Measurements from ENCODE around the gene ABCB10. TPM values are rescaled to one million over a fixed set of nuclear protein-coding genes. Genes with fewer than 3 reads are reported as not detected.
"Not testable (repeated sequence)": the region's sequence is repeated elsewhere in the genome, so short reads cannot be mapped to it uniquely, and the experiment has no call there.

The ABCB10 gene
- polyA plus RNA-seq, 2 of the 4 experiments (the other 2 are of a cell fraction), result 13.9 to 16.3 TPM

DNA sequence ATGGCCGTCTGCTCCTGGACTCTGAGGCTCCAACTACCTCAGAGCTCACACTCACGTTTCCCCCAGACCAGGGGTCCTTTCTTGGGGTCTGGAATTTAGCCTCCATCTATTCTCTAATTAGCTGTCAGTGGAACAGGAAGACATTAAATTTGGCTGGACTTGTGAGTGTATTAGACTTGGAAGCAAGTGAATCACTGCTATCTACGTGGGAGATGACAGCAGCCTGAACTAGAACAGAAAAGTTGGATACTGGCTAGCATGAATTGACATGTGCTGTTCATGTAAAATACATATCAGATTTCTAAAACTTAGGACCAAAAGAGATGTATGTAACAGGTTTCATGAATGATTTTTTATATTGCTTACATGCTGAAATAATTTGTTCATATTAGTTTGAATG lies 39.4 kb upstream of the ABCB10 start (continued):
- TF ChIP-seq, protein P1, sequence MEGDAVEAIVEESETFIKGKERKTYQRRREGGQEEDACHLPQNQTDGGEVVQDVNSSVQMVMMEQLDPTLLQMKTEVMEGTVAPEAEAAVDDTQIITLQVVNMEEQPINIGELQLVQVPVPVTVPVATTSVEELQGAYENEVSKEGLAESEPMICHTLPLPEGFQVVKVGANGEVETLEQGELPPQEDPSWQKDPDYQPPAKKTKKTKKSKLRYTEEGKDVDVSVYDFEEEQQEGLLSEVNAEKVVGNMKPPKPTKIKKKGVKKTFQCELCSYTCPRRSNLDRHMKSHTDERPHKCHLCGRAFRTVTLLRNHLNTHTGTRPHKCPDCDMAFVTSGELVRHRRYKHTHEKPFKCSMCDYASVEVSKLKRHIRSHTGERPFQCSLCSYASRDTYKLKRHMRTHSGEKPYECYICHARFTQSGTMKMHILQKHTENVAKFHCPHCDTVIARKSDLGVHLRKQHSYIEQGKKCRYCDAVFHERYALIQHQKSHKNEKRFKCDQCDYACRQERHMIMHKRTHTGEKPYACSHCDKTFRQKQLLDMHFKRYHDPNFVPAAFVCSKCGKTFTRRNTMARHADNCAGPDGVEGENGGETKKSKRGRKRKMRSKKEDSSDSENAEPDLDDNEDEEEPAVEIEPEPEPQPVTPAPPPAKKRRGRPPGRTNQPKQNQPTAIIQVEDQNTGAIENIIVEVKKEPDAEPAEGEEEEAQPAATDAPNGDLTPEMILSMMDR (IDR thresholded peaks at IDR 0.05), result no peak
- TF ChIP-seq CEBPB (IDR thresholded peaks at IDR 0.05) (no peak), FOSL2 (IDR thresholded peaks at IDR 0.05) (no peak), FOSL2 (CRISPR knock-in tag; IDR thresholded peaks at IDR 0.05) (no peak), MAFK (IDR thresholded peaks at IDR 0.05; ENCODE audit: partially characterized antibody) (no peak)
- TF ChIP-seq, protein P2, sequence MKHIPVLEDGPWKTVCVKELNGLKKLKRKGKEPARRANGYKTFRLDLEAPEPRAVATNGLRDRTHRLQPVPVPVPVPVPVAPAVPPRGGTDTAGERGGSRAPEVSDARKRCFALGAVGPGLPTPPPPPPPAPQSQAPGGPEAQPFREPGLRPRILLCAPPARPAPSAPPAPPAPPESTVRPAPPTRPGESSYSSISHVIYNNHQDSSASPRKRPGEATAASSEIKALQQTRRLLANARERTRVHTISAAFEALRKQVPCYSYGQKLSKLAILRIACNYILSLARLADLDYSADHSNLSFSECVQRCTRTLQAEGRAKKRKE (CRISPR knock-in tag; IDR thresholded peaks at IDR 0.05; ENCODE audit: low read depth), result no peak

DNA sequence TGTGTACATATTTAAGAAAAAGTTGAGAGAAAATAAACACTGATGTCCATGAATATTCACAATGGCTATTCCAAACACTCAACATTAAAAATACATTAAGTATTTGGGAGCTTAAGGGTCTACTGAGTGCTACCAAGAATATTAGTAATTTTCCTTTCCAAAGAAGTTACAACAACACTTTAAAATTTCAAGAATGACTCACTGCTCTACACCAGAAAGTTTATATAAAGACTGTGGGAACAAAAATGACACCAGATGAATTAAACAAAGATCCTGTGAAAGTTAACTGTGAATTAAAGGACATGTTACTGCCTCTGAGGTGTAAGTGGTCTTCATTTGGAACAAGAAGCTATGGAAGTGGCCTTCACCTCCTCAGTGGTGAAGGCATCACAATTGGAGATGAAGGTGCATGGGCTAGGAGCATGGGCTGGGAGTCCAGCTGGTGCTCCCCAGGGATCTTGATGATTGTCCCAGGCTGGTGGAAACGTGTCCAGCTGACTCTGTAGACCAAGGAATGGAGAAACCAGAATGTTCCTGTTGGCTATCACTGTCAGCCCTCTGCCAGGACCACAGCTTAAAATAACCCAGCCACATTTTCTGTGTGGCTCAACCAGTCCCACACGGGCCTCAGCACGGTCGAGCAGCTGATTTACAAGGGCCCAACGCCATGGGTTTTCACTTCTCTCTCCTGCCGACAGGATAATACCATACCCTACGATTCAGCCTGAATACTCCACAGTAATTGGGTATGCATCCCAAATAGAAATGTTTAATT lies 38.6 kb upstream of the ABCB10 start:
- Histone ChIP-seq H3K4me2 (no peak overlapping the region), H3K4me1 (peaks cover 4% of the 10 kb centered on the region; the same call in 1 of the 3 replicates), H3K4me3 (no peak overlapping the region), H3K9me3 (no peaks in the 10 kb centered on the region), H3K27ac (no peak overlapping the region)
- FAIRE-seq (no peak), DNase-seq (ENCODE audit: low read depth in 1 of 2, low spot score in 1 of 2) (no peak), ATAC-seq (no peak)
- TF ChIP-seq ZNF302 (CRISPR knock-in tag; IDR thresholded peaks at IDR 0.05), result no peak
- ChIA-PET POLR2A (no interaction called here), CTCF (interaction anchor here (0.8 kb wide), 1 partner anchor 717 kb away, joined by 3 read pairs; no protein-coding TSS in a partner anchor)
- WGBS (ENCODE audit: missing lambda C conversion rate), result 95% methylated on average over 7 of the region's 7 CpGs

DNA sequence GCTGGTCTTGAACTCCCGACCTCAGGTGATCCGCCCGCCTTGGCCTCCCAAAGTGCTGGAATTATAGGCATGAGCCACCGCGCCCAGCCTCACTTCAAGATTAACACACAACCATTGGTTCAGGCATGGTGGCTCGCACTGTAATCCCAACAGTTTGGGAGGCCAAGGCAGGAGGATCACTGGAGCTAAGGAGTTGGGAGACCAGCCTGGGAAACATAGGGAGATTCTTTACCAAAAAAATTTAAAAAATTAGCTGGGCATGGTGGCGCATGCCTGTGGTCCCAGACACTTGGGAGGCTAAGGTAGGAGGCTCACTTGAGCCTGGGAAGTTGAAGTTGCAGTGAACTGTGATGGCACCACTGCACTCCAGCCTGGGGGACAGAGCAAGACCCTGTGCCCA lies 37.4 kb upstream of the ABCB10 start:
- H3K9me3 ChIP-seq; H3K4me3 ChIP-seq; FAIRE-seq; H3K4me1 ChIP-seq; H3K27ac ChIP-seq; DNase-seq (ENCODE audit: low read depth in 1 of 2, low spot score in 1 of 2); ATAC-seq; POLR2A ChIA-PET; H3K4me2 ChIP-seq: not testable (repeated sequence)
- CTCF ChIA-PET, result interaction anchor here (0.6 to 0.8 kb wide), 2 partner anchors 9 to 25 kb away, joined by 3 read pairs; no protein-coding TSS in a partner anchor
- WGBS (ENCODE audit: missing lambda C conversion rate), result 98% methylated on average over 7 of the region's 7 CpGs

DNA sequence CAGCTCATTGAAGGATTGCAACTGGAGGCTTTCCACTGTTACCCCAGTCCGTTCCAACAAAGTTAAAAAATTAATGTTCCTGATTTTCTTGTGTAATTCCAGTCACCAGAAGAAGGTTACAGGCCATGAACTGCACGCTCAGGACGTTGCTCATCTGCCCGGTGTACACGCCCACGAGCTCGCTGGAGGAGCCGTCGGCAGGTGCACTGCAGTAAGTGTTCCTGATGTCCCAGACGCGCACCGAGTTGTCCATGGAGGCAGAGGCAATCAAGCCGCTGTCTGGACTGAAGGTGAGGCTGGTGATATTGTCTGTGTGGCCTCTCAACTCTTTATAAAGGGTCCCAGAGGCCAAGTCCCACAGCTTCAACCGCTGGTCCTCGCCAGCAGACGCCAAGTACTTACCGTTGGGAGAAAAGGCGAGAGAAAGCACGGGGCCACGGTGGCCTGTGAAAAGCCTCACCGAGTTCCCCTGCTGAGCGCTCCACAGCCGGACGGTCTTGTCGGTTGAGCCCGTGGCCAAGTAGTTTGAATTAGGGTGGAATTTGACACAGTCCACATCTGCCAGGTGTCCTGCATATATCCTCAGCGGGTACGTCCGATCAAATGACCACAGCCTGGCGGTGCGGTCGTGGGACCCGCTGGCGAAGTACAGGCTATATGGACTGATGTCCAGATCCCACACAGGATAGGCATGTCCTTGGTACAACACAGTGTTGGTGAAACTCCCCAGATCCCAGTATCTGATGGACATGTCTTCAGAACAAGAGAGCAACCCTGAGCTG lies 35.9 kb upstream of the ABCB10 start:
- FAIRE-seq (no peak), DNase-seq (ENCODE audit: low read depth in 1 of 2, low spot score in 1 of 2) (no peak), ATAC-seq (no peak)
- H3K9me3 ChIP-seq, result no peaks in the 10 kb centered on the region
- WGBS (ENCODE audit: missing lambda C conversion rate), result 92% methylated on average over 33 of the region's 34 CpGs
- POLR2A ChIA-PET, result no interaction called here
- peaks cover 4% of the 10 kb centered on the region; the same call in 1 of the 3 replicates for H3K4me1 ChIP-seq
- CTCF ChIA-PET, result interaction anchor here (1.0 kb wide), 1 partner anchor 79 kb away, joined by 3 read pairs; no protein-coding TSS in a partner anchor
- TF ChIP-seq JUNB (IDR thresholded peaks at IDR 0.05), result no peak
- TF ChIP-seq KDM1A (IDR thresholded peaks at IDR 0.05; ENCODE audit: low read depth), result no peak
- TF ChIP-seq KDM5A (IDR thresholded peaks at IDR 0.05), result no peak
- TF ChIP-seq GATA3 (IDR thresholded peaks at IDR 0.05; ENCODE audit: borderline replicate concordance), result no peak
- no peak for TF ChIP-seq POLR2A (IDR thresholded peaks at IDR 0.05; ENCODE audit: low read length)
- TF ChIP-seq HOXA7 (CRISPR knock-in tag; IDR thresholded peaks at IDR 0.05), result no peak
- no peak for TF ChIP-seq CHD4 (IDR thresholded peaks at IDR 0.05; ENCODE audit: borderline replicate concordance)
- no peak for TF ChIP-seq EHMT2 (IDR thresholded peaks at IDR 0.05; ENCODE audit: low read depth)
- TF ChIP-seq FOSL2 (IDR thresholded peaks at IDR 0.05), result no peak
- no peak for TF ChIP-seq FOSL2 (CRISPR knock-in tag; IDR thresholded peaks at IDR 0.05)
- no peak overlapping the region for H3K27ac ChIP-seq
- H3K4me2 ChIP-seq, result no peak overlapping the region
- no peak overlapping the region for H3K4me3 ChIP-seq

All from A549 (cell line).